GM21529 (cell line): ENCODE measurements around the gene SMIM26.
A peak's percentile ranks its signal among the peaks of the same experiment; 100 is the strongest.

Source experiments
- ATAC-seq: cut with Tn5 transposase; IDR thresholded peaks from one replicate; pipeline ENCODE4 v1.9.1; 2021; ENCODE audit not compliant: unreplicated experiment

The SMIM26 gene

GRCh38 chr20:18580012-18580411 is 12.8 kb downstream of the SMIM26 start:
- ATAC-seq = no peak

GRCh38 chr20:18585134-18585533 is 17.9 kb downstream of the SMIM26 start:
- ATAC-seq = no peak

- ATAC-seq = peak; percentile 92
Observed at GRCh38 chr20:18587665-18588573, 20.7 kb downstream of the SMIM26 start, which contains the start of gene DTD1. Gene DTD1, plus strand, starts transcription at chr20:18588054. Its CDS starts 19 bp downstream, at chr20:18588073.

- peak; percentile 16 for ATAC-seq
Observed at GRCh38 chr20:18588574-18588933, 21.3 kb downstream of the SMIM26 start.

GRCh38 chr20:18589941-18590674 is 22.9 kb downstream of the SMIM26 start:
- ATAC-seq = no peak

- no peak for ATAC-seq
Observed at GRCh38 chr20:18596270-18596669, 29.0 kb downstream of the SMIM26 start.

GRCh38 chr20:18609741-18610140 is 42.5 kb downstream of the SMIM26 start:
- no peak for ATAC-seq

GRCh38 chr20:18611492-18611891 is 44.3 kb downstream of the SMIM26 start:
- no peak for ATAC-seq

GRCh38 chr20:18613553-18613952 is 46.3 kb downstream of the SMIM26 start:
- no peak for ATAC-seq

GRCh38 chr20:18614244-18614643 is 47.0 kb downstream of the SMIM26 start:
- no peak for ATAC-seq

- no peak for ATAC-seq
Observed at GRCh38 chr20:18615020-18615650, 47.9 kb downstream of the SMIM26 start.
